GM10847 (cell line): ENCODE data around the gene TMPRSS7.

Source experiments
- POLR2A ChIP-seq: IDR thresholded peaks from 2 replicates; pipeline ENCODE4 v1.6.1; 2011; ENCODE audit not compliant: insufficient read length; ENCODE audit errors: extremely low read depth

Gene TMPRSS7

GRCh38 chr3:112078125-112079083 is 43.9 kb downstream of the TMPRSS7 start:
- no peak for TF ChIP-seq POLR2A

- no peak for TF ChIP-seq POLR2A
Observed at GRCh38 chr3:112083239-112083638, 48.7 kb downstream of the TMPRSS7 start.

- no peak for TF ChIP-seq POLR2A
Observed at GRCh38 chr3:112084980-112085705, 50.6 kb downstream of the TMPRSS7 start.

- no peak for TF ChIP-seq POLR2A
Observed at GRCh38 chr3:112085735-112086075, 51.2 kb downstream of the TMPRSS7 start.

GRCh38 chr3:112086076-112086854 is 51.7 kb downstream of the TMPRSS7 start, which contains the start of gene C3orf52:
Gene C3orf52, plus strand, starts transcription at chr3:112086389. Its CDS starts 19 bp downstream, at chr3:112086408.
- TF ChIP-seq POLR2A, result no peak

- TF ChIP-seq POLR2A, result no peak
Observed at GRCh38 chr3:112086875-112087524, 52.5 kb downstream of the TMPRSS7 start.

- TF ChIP-seq POLR2A, result no peak
Observed at GRCh38 chr3:112087746-112088145, 53.2 kb downstream of the TMPRSS7 start.

GRCh38 chr3:112088944-112089343 is 54.4 kb downstream of the TMPRSS7 start:
- no peak for TF ChIP-seq POLR2A

- TF ChIP-seq POLR2A, result no peak
Observed at GRCh38 chr3:112089956-112090886, 55.7 kb downstream of the TMPRSS7 start.

GRCh38 chr3:112090887-112091586 is 56.5 kb downstream of the TMPRSS7 start:
- no peak for TF ChIP-seq POLR2A

- TF ChIP-seq POLR2A, result no peak
Observed at GRCh38 chr3:112092496-112093179, 58.1 kb downstream of the TMPRSS7 start.

GRCh38 chr3:112093180-112093522 is 58.6 kb downstream of the TMPRSS7 start:
- no peak for TF ChIP-seq POLR2A

- no peak for TF ChIP-seq POLR2A
Observed at GRCh38 chr3:112095731-112096130, 61.2 kb downstream of the TMPRSS7 start.
